Hematopoietic multipotent progenitor cell treated with erythropoietin and hydrocortisone succinate and interleukin-3 and kit ligand, for 15 days (in vitro differentiated cells): ENCODE data around the gene NUDT13.
"Not testable (repeated sequence)": the region's sequence is repeated elsewhere in the genome, so short reads cannot be mapped to it uniquely, and the experiment has no call there.

Source experiments
- DNase-seq: peaks from one replicate; pipeline ENCODE4 v3.0.0-alpha.2; 2015; ENCODE audit warnings: low spot score

The NUDT13 gene

DNA sequence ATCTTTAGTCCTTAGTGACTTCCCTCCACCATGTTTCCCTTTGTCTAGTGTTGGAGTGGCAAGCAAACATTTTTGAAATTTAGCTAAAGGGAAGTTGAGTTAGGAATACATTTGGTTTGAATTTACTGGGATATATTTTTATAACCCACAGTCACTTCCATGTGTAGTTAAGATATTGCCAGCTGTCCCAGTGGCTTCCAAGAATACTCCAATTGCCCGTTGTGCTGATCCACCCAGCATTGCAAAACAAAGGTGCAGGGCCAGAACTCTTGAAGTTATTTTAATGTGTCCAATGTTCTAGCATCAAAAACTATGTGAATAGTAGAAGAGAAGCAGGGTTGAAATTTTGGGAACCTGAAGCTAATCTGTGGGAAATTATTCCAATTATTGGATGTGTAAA is 11.1 kb upstream of the NUDT13 start:
- DNase-seq: no peak

DNA sequence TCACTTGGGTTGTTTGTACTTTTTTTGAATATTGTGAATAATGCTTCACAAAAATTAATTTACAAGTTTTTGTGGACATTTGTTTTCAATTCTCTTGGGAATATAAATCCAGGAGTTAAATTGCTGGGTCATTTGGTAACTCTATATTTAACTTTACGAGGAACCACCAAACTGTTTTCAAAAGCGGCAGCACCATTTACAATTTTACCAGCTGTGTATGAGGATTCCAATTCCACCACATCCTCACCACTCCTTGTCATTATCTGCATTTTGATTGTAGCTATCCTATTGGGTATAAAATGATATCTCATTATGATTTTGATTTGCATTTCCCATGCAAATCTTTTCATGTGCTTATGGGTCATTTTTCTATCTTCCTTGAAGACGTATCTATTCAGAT is 4.0 kb upstream of the NUDT13 start:
- no peak for DNase-seq

- DNase-seq: not testable (repeated sequence)
Observed at GRCh38 chr10:73109248-73109652, 1.0 kb upstream of the NUDT13 start.

DNA sequence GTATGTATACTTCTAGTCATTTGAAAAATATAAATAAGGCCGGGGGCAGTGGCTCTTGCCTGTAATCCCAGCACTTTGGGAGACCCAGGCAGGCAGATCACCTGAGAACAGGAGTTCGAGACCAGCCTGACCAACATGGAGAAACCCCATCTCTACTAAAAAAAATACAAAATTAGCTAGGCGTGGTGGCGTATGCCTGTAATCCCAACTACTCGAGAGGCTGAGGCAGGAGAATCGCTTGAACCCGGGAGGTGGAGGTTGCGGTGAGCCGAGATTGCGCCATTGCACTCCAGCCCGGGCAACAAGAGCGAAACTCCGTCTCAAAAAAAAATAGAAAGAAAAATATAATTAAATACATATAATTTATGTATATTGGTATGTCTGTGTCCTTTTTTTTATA is 1.8 kb downstream of the NUDT13 start:
- not testable (repeated sequence) for DNase-seq

DNA sequence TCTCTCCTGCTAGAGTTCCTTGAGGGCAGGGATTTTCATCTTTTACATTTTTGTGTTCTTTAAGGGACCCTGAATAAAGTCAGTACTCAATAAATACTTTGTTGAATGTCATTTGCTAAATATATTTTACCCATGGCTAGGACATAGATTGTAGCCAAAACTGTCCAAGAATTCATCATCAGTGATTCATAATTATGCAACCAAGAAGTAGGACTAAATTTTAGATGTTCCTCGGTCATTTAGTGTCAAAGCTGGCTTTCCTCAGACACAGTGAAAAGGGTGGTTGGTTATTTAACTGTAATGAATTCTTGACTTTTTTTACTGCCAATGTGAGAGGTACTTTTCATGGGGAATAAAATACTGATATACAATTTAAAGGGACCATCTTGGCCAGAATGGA is 3.3 kb downstream of the NUDT13 start:
- no peak for DNase-seq

DNA sequence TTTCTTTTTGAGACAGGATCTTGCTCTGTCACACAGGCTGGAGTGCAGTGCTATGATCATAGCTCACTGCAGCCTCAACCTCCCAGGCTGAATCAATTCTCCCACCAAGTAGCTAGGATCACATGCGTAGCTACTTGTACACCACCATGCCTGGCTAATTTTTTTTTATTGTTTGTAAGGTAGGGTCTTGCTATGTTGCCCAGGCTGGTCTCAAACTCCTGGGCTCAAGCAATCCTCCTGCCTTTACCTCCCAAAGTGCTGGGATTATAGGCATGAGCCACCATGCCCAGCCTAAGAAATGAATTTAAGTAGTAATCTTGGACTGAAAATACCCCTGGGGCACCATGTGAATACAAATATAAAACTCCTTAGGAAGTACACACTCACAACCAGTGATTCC is 5.8 kb downstream of the NUDT13 start:
- DNase-seq: no peak

DNA sequence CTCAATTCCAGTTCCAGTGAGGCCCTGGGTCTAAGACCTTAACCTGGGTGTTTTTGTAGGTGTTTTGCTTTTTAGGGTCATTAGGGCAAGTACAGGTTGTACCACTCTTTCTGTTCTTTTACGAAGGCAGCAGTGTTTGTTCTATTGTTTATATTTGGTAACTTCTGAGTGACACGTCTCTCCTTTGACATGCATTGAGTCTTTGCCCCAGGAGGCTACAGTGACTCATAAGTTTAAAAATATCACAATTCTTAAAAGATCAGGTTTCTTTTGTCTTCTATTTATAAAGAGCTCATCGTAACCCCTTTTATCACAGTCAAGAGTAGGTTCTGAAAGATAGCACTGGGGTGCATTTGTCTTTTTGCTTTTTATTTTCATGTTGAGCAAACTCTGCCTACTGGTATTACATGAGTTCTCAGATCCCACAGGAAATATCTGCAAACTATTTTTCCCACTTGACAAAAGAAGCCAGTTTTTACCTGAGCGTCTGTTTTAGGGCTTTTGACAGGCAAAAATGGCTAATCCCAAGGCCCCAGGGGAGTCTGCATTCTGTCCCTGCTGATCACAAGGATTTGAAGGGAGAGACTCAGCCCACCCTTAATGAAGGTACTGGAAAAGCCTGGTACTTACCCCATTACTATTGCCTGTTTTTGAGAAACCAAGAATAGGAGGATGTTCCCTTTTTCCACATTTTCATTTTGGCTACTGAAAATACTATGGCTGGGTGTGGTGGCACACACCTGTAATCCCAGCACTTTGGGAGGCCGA is 7.9 kb downstream of the NUDT13 start:
- no peak for DNase-seq

DNA sequence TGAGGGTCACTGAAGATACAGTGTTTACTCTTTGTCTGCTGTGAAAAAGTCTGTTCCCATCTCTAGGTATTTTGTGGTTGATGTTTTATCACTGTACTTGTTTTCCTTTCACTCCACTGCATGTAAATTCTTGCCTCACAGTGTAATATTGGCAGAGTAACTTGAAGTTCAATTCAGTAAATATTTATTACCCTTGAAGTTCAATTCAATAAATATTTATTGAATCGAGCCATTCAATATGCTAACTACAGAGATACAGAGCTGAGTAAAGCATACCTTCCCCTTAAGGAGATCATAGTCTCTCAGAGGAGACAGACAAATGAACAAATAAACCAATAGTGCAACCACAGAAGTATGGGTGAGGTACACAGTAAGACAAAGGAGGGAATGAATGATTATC is 9.2 kb downstream of the NUDT13 start:
- DNase-seq: no peak

- DNase-seq: no peak
Observed at GRCh38 chr10:73119952-73120351, 9.7 kb downstream of the NUDT13 start.

DNA sequence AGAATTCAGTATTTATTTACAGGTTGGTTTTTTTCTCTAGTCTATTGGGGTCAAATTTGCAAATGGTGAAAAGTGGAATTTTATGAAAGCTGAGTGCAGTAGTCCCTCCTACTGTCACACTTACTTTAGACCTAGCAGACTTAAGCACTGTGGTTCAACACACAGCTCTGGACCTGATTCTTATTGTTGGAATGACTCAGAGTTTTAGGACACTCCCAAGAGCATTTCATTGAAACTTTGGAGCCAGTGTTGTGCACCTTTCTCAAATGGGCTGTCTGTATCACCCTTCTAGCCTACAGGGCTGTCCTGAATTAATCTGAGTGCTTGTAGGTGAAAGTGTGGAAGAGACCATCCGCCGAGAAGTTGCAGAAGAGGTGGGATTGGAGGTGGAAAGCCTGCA is 16.1 kb downstream of the NUDT13 start:
- no peak for DNase-seq

- DNase-seq: no peak
Observed at GRCh38 chr10:73131301-73131700, 21.0 kb downstream of the NUDT13 start.

DNA sequence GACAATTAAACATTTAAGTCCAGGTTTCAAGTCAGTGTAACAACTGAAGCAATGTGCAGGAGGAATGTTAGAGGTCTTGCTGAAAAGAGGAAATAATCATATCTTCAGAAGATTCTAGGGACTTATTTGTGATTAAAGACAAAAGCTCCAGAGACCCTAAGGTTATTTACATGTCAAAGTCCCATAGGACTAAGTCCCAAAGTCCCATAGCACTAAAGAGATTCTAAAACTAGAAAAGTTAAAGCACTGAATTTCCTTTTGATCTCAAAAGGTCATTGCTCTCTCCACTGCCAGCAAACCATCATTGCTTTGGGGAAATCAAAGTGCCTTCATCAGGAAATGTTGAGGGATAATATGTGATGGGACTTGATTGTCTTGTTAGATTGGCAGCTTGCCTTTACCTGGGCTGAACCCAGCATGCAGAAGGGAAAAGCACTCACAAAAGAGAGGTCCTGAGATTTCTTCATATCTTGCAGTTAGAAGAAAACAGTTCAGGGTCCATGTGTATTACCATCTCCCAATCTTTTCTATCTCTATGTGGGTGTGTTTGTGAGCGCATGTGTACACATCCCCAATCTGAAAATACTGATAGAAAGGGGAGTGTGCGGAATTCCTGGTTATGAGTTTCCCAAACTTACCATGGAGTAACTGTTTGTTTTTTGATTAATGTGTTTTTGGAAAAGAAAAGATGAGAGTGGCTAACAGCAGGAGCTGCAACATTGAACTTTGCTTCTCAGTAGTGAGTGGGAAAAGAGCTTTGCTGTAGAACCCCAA is 21.8 kb downstream of the NUDT13 start:
- no peak for DNase-seq

DNA sequence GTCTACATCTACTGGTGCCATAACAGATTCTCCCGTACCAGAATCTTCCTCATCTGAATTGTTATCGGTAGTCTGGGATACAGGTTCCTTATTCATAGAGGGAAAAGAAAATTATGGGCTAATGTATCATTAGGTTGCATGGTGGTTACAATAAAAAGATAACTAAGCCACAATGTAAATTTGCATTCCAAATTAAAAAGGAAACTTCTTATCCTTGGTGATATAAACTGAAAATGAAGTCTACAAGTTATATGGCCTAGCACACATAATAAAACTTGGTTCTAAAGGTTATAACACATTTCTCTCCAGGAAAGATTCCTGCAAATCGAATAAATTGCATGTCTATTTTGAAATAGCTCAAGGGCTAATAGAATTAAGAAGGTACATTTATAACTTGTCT is 24.5 kb downstream of the NUDT13 start:
- DNase-seq: no peak

DNA sequence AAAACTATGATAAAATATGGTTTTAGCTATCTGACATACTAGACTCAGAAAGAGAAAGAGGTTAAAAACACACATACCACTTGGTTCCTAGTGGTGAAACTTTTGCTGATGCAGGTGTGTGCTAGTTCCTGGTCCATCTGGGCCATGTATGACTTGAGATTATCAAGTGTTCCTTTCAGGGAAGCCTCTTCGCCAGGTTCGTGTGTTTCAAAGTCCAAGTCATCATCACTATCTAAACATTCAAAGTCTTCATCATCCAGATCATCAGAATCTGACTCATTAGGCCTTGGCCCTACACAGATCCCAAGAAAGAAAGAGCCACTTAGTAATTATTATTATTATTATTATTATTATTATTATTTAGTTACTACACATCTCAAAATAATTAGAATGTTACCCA is 26.4 kb downstream of the NUDT13 start:
- DNase-seq: no peak

GRCh38 chr10:73139251-73139650 is 29.0 kb downstream of the NUDT13 start:
- no peak for DNase-seq

GRCh38 chr10:73141603-73142002 is 31.3 kb downstream of the NUDT13 start:
- DNase-seq: no peak

- not testable (repeated sequence) for DNase-seq
Observed at GRCh38 chr10:73150633-73151413, 40.6 kb downstream of the NUDT13 start.

DNA sequence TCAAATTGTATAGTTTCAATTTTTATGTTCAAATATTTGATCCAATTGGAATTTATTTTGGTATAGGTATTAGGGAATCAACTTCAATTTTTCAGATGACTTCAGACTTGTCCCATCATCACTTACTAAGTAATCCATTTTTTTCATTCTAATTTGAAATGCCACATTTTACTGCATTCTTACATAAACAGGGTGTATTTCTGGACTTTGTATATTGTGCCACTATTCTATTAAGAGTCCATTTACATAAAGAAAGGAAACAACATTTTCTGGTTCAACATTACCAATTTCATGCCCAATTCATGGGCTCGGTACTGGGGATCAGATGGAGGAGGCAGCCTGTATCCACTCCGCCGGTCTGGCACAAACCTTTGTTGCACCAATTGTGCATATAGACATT is 41.8 kb downstream of the NUDT13 start:
- DNase-seq: no peak

GRCh38 chr10:73156054-73156453 is 45.8 kb downstream of the NUDT13 start:
- DNase-seq: no peak

DNA sequence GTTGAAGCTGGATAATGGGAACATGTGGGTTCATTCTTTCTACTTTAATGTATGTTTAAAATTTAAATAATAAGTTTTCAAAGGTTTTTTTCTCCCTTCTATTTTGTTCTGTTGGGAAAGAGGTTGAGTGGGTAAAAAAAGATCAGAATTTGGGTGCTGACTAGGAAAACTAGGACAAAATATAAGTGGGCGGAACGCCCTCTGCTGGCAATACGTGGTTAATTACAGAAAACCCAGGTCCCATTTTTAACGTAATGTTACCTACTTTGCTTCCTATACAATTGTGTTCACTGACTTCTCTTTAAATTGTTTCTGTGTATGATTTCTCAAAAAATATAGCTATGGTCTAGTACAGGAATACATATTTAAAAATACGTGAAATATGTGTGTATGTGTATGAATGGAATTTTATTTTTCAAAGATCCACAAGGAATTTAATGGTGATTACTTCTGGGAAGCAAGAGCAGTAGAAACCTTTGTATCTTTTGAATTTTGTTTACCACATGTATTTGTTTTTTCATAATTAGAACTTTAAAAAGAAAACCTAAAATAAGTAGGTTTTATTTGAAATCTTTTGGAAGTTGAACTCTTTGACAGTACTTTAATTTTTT is 48.9 kb downstream of the NUDT13 start:
- peak; percentile 79 for DNase-seq

GRCh38 chr10:73161079-73161478 is 50.8 kb downstream of the NUDT13 start:
- DNase-seq: no peak

- DNase-seq: no peak
Observed at GRCh38 chr10:73161662-73162061, 51.4 kb downstream of the NUDT13 start.
